ENCODE measurements around the gene IQSEC3.
"Not testable (repeated sequence)": the region's sequence is repeated elsewhere in the genome, so short reads cannot be mapped to it uniquely, and the experiment has no call there.

Gene IQSEC3

GRCh38 chr12:185576-185955 is 119.0 kb downstream of the IQSEC3 start:
- Histone ChIP-seq H3K9me3 (ENCODE audit: control insufficient read depth, low read length) (no peaks in the 10 kb centered on the region), H3K4me3 (ENCODE audit: insufficient read depth, low read depth, low read length) (no peak overlapping the region), H3K36me3 (ENCODE audit: control insufficient read depth, insufficient read depth, low read length) (no peaks in the 10 kb centered on the region), H3K4me1 (ENCODE audit: control insufficient read depth, insufficient read depth, low read length) (no peaks in the 10 kb centered on the region), H3K27ac (ENCODE audit: insufficient read depth, low read depth, low read length, poor library complexity, severe bottlenecking) (no peak overlapping the region), H3K27me3 (ENCODE audit: control insufficient read depth, insufficient read depth, low read length, poor library complexity, severe bottlenecking) (peaks cover 28% of the 10 kb centered on the region)
- 87 to 91% methylated on average over 8 of the region's 8 CpGs for WGBS, 2 experiments

GRCh38 chr12:186006-186625 is 119.5 kb downstream of the IQSEC3 start:
- no peaks in the 10 kb centered on the region for H3K9me3 ChIP-seq (ENCODE audit: control insufficient read depth, low read length)
- no peaks in the 10 kb centered on the region for H3K4me1 ChIP-seq (ENCODE audit: control insufficient read depth, insufficient read depth, low read length)
- peaks cover 28% of the 10 kb centered on the region for H3K27me3 ChIP-seq (ENCODE audit: control insufficient read depth, insufficient read depth, low read length, poor library complexity, severe bottlenecking)
- WGBS, 2 experiments: 91% methylated on average over 11 of the region's 11 CpGs
- H3K27ac ChIP-seq (ENCODE audit: insufficient read depth, low read depth, low read length, poor library complexity, severe bottlenecking): no peak overlapping the region
- H3K36me3 ChIP-seq (ENCODE audit: control insufficient read depth, insufficient read depth, low read length): no peaks in the 10 kb centered on the region
- H3K4me3 ChIP-seq (ENCODE audit: insufficient read depth, low read depth, low read length): no peak overlapping the region

GRCh38 chr12:187986-188909 is 121.7 kb downstream of the IQSEC3 start:
- H3K4me1 ChIP-seq (ENCODE audit: control insufficient read depth, insufficient read depth, low read length); H3K27ac ChIP-seq (ENCODE audit: insufficient read depth, low read depth, low read length, poor library complexity, severe bottlenecking); H3K36me3 ChIP-seq (ENCODE audit: control insufficient read depth, insufficient read depth, low read length); H3K9me3 ChIP-seq (ENCODE audit: control insufficient read depth, low read length): not testable (repeated sequence)
- Histone ChIP-seq H3K4me3 (ENCODE audit: insufficient read depth, low read depth, low read length) (peak overlapping the region; percentile 47), H3K27me3 (ENCODE audit: control insufficient read depth, insufficient read depth, low read length, poor library complexity, severe bottlenecking) (peaks cover 28% of the 10 kb centered on the region)
- 24 to 29% methylated on average over 50 to 53 of the region's 53 CpGs for WGBS, 2 experiments

GRCh38 chr12:188910-189621 is 122.5 kb downstream of the IQSEC3 start:
- H3K4me3 ChIP-seq (ENCODE audit: insufficient read depth, low read depth, low read length): peak overlapping the region; percentile 47
- no peaks in the 10 kb centered on the region for H3K36me3 ChIP-seq (ENCODE audit: control insufficient read depth, insufficient read depth, low read length)
- H3K4me1 ChIP-seq (ENCODE audit: control insufficient read depth, insufficient read depth, low read length): no peaks in the 10 kb centered on the region
- H3K27ac ChIP-seq (ENCODE audit: insufficient read depth, low read depth, low read length, poor library complexity, severe bottlenecking): no peak overlapping the region
- H3K27me3 ChIP-seq (ENCODE audit: control insufficient read depth, insufficient read depth, low read length, poor library complexity, severe bottlenecking): peaks cover 28% of the 10 kb centered on the region
- WGBS, 2 experiments: 10 to 11% methylated on average over 52 of the region's 52 CpGs
- H3K9me3 ChIP-seq (ENCODE audit: control insufficient read depth, low read length): no peaks in the 10 kb centered on the region

- no peaks in the 10 kb centered on the region for H3K36me3 ChIP-seq (ENCODE audit: control insufficient read depth, insufficient read depth, low read length)
- no peak overlapping the region for H3K4me3 ChIP-seq (ENCODE audit: insufficient read depth, low read depth, low read length)
- no peaks in the 10 kb centered on the region for H3K4me1 ChIP-seq (ENCODE audit: control insufficient read depth, insufficient read depth, low read length)
- WGBS, 2 experiments: 80 to 85% methylated on average over 6 of the region's 6 CpGs
- H3K27me3 ChIP-seq (ENCODE audit: control insufficient read depth, insufficient read depth, low read length, poor library complexity, severe bottlenecking): peaks cover 28% of the 10 kb centered on the region
- H3K9me3 ChIP-seq (ENCODE audit: control insufficient read depth, low read length): no peaks in the 10 kb centered on the region
- no peak overlapping the region for H3K27ac ChIP-seq (ENCODE audit: insufficient read depth, low read depth, low read length, poor library complexity, severe bottlenecking)
Measured at GRCh38 chr12:189622-189962, 123.0 kb downstream of the IQSEC3 start.

- WGBS, 2 experiments: 88 to 91% methylated on average over 8 of the region's 8 CpGs
Measured at GRCh38 chr12:190881-191280, 124.3 kb downstream of the IQSEC3 start.

GRCh38 chr12:191541-191940 is 125.0 kb downstream of the IQSEC3 start:
- 80 to 93% methylated on average over 3 of the region's 3 CpGs for WGBS, 2 experiments
- Histone ChIP-seq H3K27me3 (ENCODE audit: control insufficient read depth, insufficient read depth, low read length, poor library complexity, severe bottlenecking) (peaks cover 28% of the 10 kb centered on the region), H3K4me3 (ENCODE audit: insufficient read depth, low read depth, low read length) (no peak overlapping the region), H3K4me1 (ENCODE audit: control insufficient read depth, insufficient read depth, low read length) (no peaks in the 10 kb centered on the region), H3K36me3 (ENCODE audit: control insufficient read depth, insufficient read depth, low read length) (no peaks in the 10 kb centered on the region), H3K27ac (ENCODE audit: insufficient read depth, low read depth, low read length, poor library complexity, severe bottlenecking) (no peak overlapping the region), H3K9me3 (ENCODE audit: control insufficient read depth, low read length) (no peaks in the 10 kb centered on the region)

More at GRCh38 chr12:190881-191280, 124.3 kb downstream of the IQSEC3 start:
- Histone ChIP-seq H3K27me3 (ENCODE audit: control insufficient read depth, insufficient read depth, low read length, poor library complexity, severe bottlenecking) (peaks cover 28% of the 10 kb centered on the region), H3K4me3 (ENCODE audit: insufficient read depth, low read depth, low read length) (no peak overlapping the region), H3K9me3 (ENCODE audit: control insufficient read depth, low read length) (no peaks in the 10 kb centered on the region), H3K36me3 (ENCODE audit: control insufficient read depth, insufficient read depth, low read length) (no peaks in the 10 kb centered on the region), H3K27ac (ENCODE audit: insufficient read depth, low read depth, low read length, poor library complexity, severe bottlenecking) (no peak overlapping the region), H3K4me1 (ENCODE audit: control insufficient read depth, insufficient read depth, low read length) (no peaks in the 10 kb centered on the region)

GRCh38 chr12:193261-193660 is 126.7 kb downstream of the IQSEC3 start:
- no peaks in the 10 kb centered on the region for H3K36me3 ChIP-seq (ENCODE audit: control insufficient read depth, insufficient read depth, low read length)
- H3K4me3 ChIP-seq (ENCODE audit: insufficient read depth, low read depth, low read length): no peak overlapping the region
- no peaks in the 10 kb centered on the region for H3K9me3 ChIP-seq (ENCODE audit: control insufficient read depth, low read length)
- H3K27me3 ChIP-seq (ENCODE audit: control insufficient read depth, insufficient read depth, low read length, poor library complexity, severe bottlenecking): peaks cover 17% of the 10 kb centered on the region
- no peak overlapping the region for H3K27ac ChIP-seq (ENCODE audit: insufficient read depth, low read depth, low read length, poor library complexity, severe bottlenecking)
- WGBS, 2 experiments: 83 to 86% methylated on average over 10 of the region's 10 CpGs
- no peaks in the 10 kb centered on the region for H3K4me1 ChIP-seq (ENCODE audit: control insufficient read depth, insufficient read depth, low read length)

GRCh38 chr12:194276-194675 is 127.7 kb downstream of the IQSEC3 start:
- Histone ChIP-seq H3K4me1 (ENCODE audit: control insufficient read depth, insufficient read depth, low read length) (no peaks in the 10 kb centered on the region), H3K36me3 (ENCODE audit: control insufficient read depth, insufficient read depth, low read length) (no peaks in the 10 kb centered on the region), H3K4me3 (ENCODE audit: insufficient read depth, low read depth, low read length) (no peak overlapping the region), H3K27ac (ENCODE audit: insufficient read depth, low read depth, low read length, poor library complexity, severe bottlenecking) (no peak overlapping the region), H3K27me3 (ENCODE audit: control insufficient read depth, insufficient read depth, low read length, poor library complexity, severe bottlenecking) (peaks cover 8% of the 10 kb centered on the region), H3K9me3 (ENCODE audit: control insufficient read depth, low read length) (no peaks in the 10 kb centered on the region)
- WGBS, 2 experiments: 90 to 94% methylated on average over 7 of the region's 7 CpGs

GRCh38 chr12:195156-195555 is 128.6 kb downstream of the IQSEC3 start:
- H3K27ac ChIP-seq (ENCODE audit: insufficient read depth, low read depth, low read length, poor library complexity, severe bottlenecking): no peak overlapping the region
- no peaks in the 10 kb centered on the region for H3K36me3 ChIP-seq (ENCODE audit: control insufficient read depth, insufficient read depth, low read length)
- H3K27me3 ChIP-seq (ENCODE audit: control insufficient read depth, insufficient read depth, low read length, poor library complexity, severe bottlenecking): peaks cover under 1% of the 10 kb centered on the region
- H3K4me3 ChIP-seq (ENCODE audit: insufficient read depth, low read depth, low read length): no peak overlapping the region
- H3K4me1 ChIP-seq (ENCODE audit: control insufficient read depth, insufficient read depth, low read length): no peaks in the 10 kb centered on the region
- 79 to 83% methylated on average over 5 of the region's 5 CpGs for WGBS, 2 experiments
- no peaks in the 10 kb centered on the region for H3K9me3 ChIP-seq (ENCODE audit: control insufficient read depth, low read length)

Data from ectodermal cell (in vitro differentiated cells).